MM.1S (cell line): ENCODE data around the gene WDR64.
"Not testable (repeated sequence)": the region's sequence is repeated elsewhere in the genome, so short reads cannot be mapped to it uniquely, and the experiment has no call there.

Source experiments
- DNase-seq: peaks from one replicate; pipeline ENCODE4 v3.0.0-alpha.2; 2015
- H2AFZ ChIP-seq: fragments of 300-600 bp; sonication (generic); 2 replicates; pipeline ENCODE4 v1.6.0; 2016; ENCODE audit warnings: antibody characterized with exemption, low read length
- H3F3A ChIP-seq: fragments of 300-600 bp; sonication (generic); 2 replicates; pipeline ENCODE4 v1.6.1; 2016; ENCODE audit warnings: mild to moderate bottlenecking, antibody characterized with exemption, low read length, moderate library complexity, mixed read lengths; ENCODE audit not compliant: insufficient read depth
- H3K27ac ChIP-seq: fragments of 300-600 bp; sonication (generic); 2 replicates; pipeline ENCODE4 v1.5.1; 2016; ENCODE audit warnings: mild to moderate bottlenecking, low read length
- H3K27me3 ChIP-seq: fragments of 300-600 bp; sonication (generic); replicated peaks from 2 replicates; pipeline ENCODE4 v1.6.0; 2016; ENCODE audit warnings: low read length; ENCODE audit not compliant: insufficient read depth
- H3K36me3 ChIP-seq: fragments of 300-600 bp; sonication (generic); replicated peaks from 2 replicates; pipeline ENCODE4 v1.6.1; 2016; ENCODE audit warnings: mild to moderate bottlenecking, low read length, mixed read lengths; ENCODE audit not compliant: insufficient read depth
- H3K4me1 ChIP-seq: fragments of 300-600 bp; sonication (generic); 2 replicates; pipeline ENCODE4 v1.6.1; 2016; ENCODE audit warnings: low read length, mixed read lengths
- H3K4me2 ChIP-seq: fragments of 300-600 bp; sonication (generic); 2 replicates; pipeline ENCODE4 v1.6.0; 2016; ENCODE audit warnings: low read depth, low read length
- H3K4me3 ChIP-seq: fragments of 300-600 bp; sonication (generic); 2 replicates; pipeline ENCODE4 v1.5.1; 2016; ENCODE audit warnings: low read length, mixed read lengths
- H3K79me2 ChIP-seq: fragments of 300-600 bp; sonication (generic); 2 replicates; pipeline ENCODE4 v1.6.1; 2016; ENCODE audit warnings: mixed run types, low read length, mixed read lengths
- H3K9ac ChIP-seq: fragments of 300-600 bp; sonication (generic); 2 replicates; pipeline ENCODE4 v1.6.1; 2016; ENCODE audit warnings: low read length, mixed read lengths
- H3K9me2 ChIP-seq: fragments of 300-600 bp; sonication (generic); replicated peaks from 2 replicates; pipeline ENCODE4 v1.6.1; 2016; ENCODE audit warnings: mild to moderate bottlenecking, low read length, mixed read lengths; ENCODE audit not compliant: insufficient read depth
- H3K9me3 ChIP-seq: fragments of 300-600 bp; sonication (generic); replicated peaks from 2 replicates; pipeline ENCODE4 v1.6.1; 2016; ENCODE audit warnings: mild to moderate bottlenecking, low read length, mixed read lengths; ENCODE audit not compliant: insufficient read depth
- H4K20me1 ChIP-seq: fragments of 300-600 bp; sonication (generic); 2 replicates; pipeline ENCODE4 v1.6.1; 2016; ENCODE audit warnings: mild to moderate bottlenecking, low read length, moderate library complexity, mixed read lengths; ENCODE audit not compliant: insufficient read depth
- CTCF ChIP-seq: fragments of 300-600 bp; sonication (generic); IDR thresholded peaks from 2 replicates; pipeline ENCODE4 v1.5.1; 2016; ENCODE audit warnings: antibody characterized with exemption, low read length, mixed read lengths
- EZH2 ChIP-seq: fragments of 300-600 bp; sonication (generic); optimal IDR thresholded peaks from 2 replicates; pipeline ENCODE3; 2017; ENCODE audit warnings: low read depth, mild to moderate bottlenecking, antibody characterized with exemption, low read length, mixed read lengths
- EZH2phosphoT487 ChIP-seq: fragments of 300-600 bp; sonication (generic); IDR thresholded peaks from 2 replicates; pipeline ENCODE4 v1.6.1; 2018; ENCODE audit warnings: antibody characterized with exemption, low read length

The WDR64 gene

GRCh38 chr1:241799416-241799815 is 147.3 kb downstream of the WDR64 start:
- Histone ChIP-seq H3K36me3 (no peaks in the 10 kb centered on the region), H3K9ac (no peak overlapping the region), H3K79me2 (no peaks in the 10 kb centered on the region), H3K9me3 (no peaks in the 10 kb centered on the region), H3K9me2 (no peaks in the 10 kb centered on the region), H2AFZ (no peak overlapping the region), H3K4me2 (no peak overlapping the region), H3K27me3 (no peaks in the 10 kb centered on the region), H3K4me3 (no peak overlapping the region), H3K27ac (no peak overlapping the region), H3K4me1 (no peaks in the 10 kb centered on the region), H4K20me1 (no peaks in the 10 kb centered on the region), H3F3A (no peaks in the 10 kb centered on the region)
- no peak for DNase-seq
- no peak for TF ChIP-seq EZH2phosphoT487
- TF ChIP-seq CTCF = no peak
- TF ChIP-seq EZH2 = no peak

- H3K4me2 ChIP-seq = no peak overlapping the region
- TF ChIP-seq EZH2phosphoT487 (no peak), CTCF (no peak), EZH2 (no peak)
- H2AFZ ChIP-seq = no peak overlapping the region
- H3K27me3 ChIP-seq = no peaks in the 10 kb centered on the region
- DNase-seq = no peak
- no peaks in the 10 kb centered on the region for H3K4me1 ChIP-seq
- H4K20me1 ChIP-seq = no peaks in the 10 kb centered on the region
- no peaks in the 10 kb centered on the region for H3K36me3 ChIP-seq
- no peaks in the 10 kb centered on the region for H3K79me2 ChIP-seq
- H3F3A ChIP-seq = no peaks in the 10 kb centered on the region
- H3K9ac ChIP-seq = no peak overlapping the region
- no peaks in the 10 kb centered on the region for H3K9me3 ChIP-seq
- no peaks in the 10 kb centered on the region for H3K9me2 ChIP-seq
- H3K4me3 ChIP-seq = no peak overlapping the region
- H3K27ac ChIP-seq = no peak overlapping the region
Measured at GRCh38 chr1:241800640-241801039, 148.6 kb downstream of the WDR64 start.

GRCh38 chr1:241802863-241803262 is 150.8 kb downstream of the WDR64 start:
- Histone ChIP-seq H3K79me2 (no peaks in the 10 kb centered on the region), H3K27ac (no peak overlapping the region), H3K4me1 (no peaks in the 10 kb centered on the region), H2AFZ (no peak overlapping the region), H3K4me3 (no peak overlapping the region), H4K20me1 (no peaks in the 10 kb centered on the region), H3K36me3 (no peaks in the 10 kb centered on the region), H3K27me3 (no peaks in the 10 kb centered on the region), H3K9me3 (no peaks in the 10 kb centered on the region), H3K9ac (no peak overlapping the region), H3K9me2 (no peaks in the 10 kb centered on the region), H3K4me2 (no peak overlapping the region), H3F3A (no peaks in the 10 kb centered on the region)
- DNase-seq = no peak
- no peak for TF ChIP-seq CTCF
- no peak for TF ChIP-seq EZH2phosphoT487
- TF ChIP-seq EZH2 = no peak

- not testable (repeated sequence) for H4K20me1 ChIP-seq, H3K9me3 ChIP-seq, H3K9me2 ChIP-seq, H2AFZ ChIP-seq, H3K27me3 ChIP-seq, H3K4me3 ChIP-seq, DNase-seq, H3K27ac ChIP-seq, H3K4me2 ChIP-seq, H3K9ac ChIP-seq, H3K36me3 ChIP-seq, H3K79me2 ChIP-seq, H3K4me1 ChIP-seq, H3F3A ChIP-seq
Measured at GRCh38 chr1:241804706-241805105, 152.6 kb downstream of the WDR64 start.
